Keratinocyte (primary cell): ENCODE results near the gene HLA-DPB1. TPM values are rescaled to one million over a fixed set of nuclear protein-coding genes. Genes with fewer than 3 reads are reported as not detected.

ENCODE experiments used
- DNase-seq: peaks from one replicate; pipeline ENCODE4 v3.0.0-alpha.2; 2011; ENCODE audit warnings: low read depth, missing footprints, low spot score
- FAIRE-seq: peaks from 2 replicates; lab custom pipeline; 2011; peaks lifted over from hg19 to GRCh38; lab: Jason Lieb, UNC
- H2AFZ ChIP-seq: 2 replicates; pipeline ENCODE4 v1.6.0; 2012; ENCODE audit warnings: low read length, control low read depth, inconsistent platforms; ENCODE audit not compliant: control insufficient read depth
- H3K27ac ChIP-seq: 2 replicates; pipeline ENCODE4 v1.5.1; 2011; ENCODE audit warnings: low read length; ENCODE audit not compliant: control insufficient read depth, insufficient read depth
- H3K27me3 ChIP-seq: 3 replicates; pipeline ENCODE4 v1.6.0; 2011; ENCODE audit warnings: low read length; ENCODE audit not compliant: control insufficient read depth, insufficient read depth; ENCODE audit errors: extremely low read depth
- H3K36me3 ChIP-seq, 2 experiments: 2 replicates in 1 of 2; 3 replicates in 1 of 2; pipeline ENCODE4 v1.5.1; 2011; ENCODE audit warnings: low read length in 2 of 2, mild to moderate bottlenecking in 1 of 2; ENCODE audit not compliant: control insufficient read depth in 2 of 2, insufficient read depth in 2 of 2; ENCODE audit errors: extremely low read depth in 1 of 2
- H3K4me1 ChIP-seq: 3 replicates; pipeline ENCODE4 v1.5.1; 2011; ENCODE audit warnings: low read length; ENCODE audit not compliant: control insufficient read depth, insufficient read depth; ENCODE audit errors: extremely low read depth
- H3K4me2 ChIP-seq: 3 replicates; pipeline ENCODE4 v1.6.0; 2011; ENCODE audit warnings: low read depth, low read length; ENCODE audit not compliant: control insufficient read depth, insufficient read depth; ENCODE audit errors: extremely low read depth
- H3K4me3 ChIP-seq, 3 experiments: fragments of 200-600 bp in 1 of 3; sonication (generic) in 1 of 3; 2 replicates in 2 of 3; 3 replicates in 1 of 3; pipeline ENCODE4 v1.5.1; 2011 to 2016; ENCODE audit warnings: low read length in 3 of 3, mild to moderate bottlenecking in 3 of 3, control low read depth in 2 of 3, inconsistent platforms in 1 of 3, low read depth in 1 of 3, mixed read lengths in 1 of 3, mixed run types in 1 of 3, moderate library complexity in 1 of 3; ENCODE audit not compliant: control insufficient read depth in 2 of 3, insufficient read depth in 2 of 3; ENCODE audit errors: extremely low read depth in 1 of 3
- H3K79me2 ChIP-seq: 2 replicates; pipeline ENCODE4 v1.6.0; 2012; ENCODE audit warnings: low read length; ENCODE audit not compliant: control insufficient read depth, insufficient read depth
- H3K9ac ChIP-seq: 3 replicates; pipeline ENCODE4 v1.6.0; 2011; ENCODE audit warnings: low read length; ENCODE audit not compliant: control insufficient read depth, insufficient read depth; ENCODE audit errors: extremely low read depth
- H3K9me1 ChIP-seq: 3 replicates; pipeline ENCODE4 v1.6.0; 2011; ENCODE audit warnings: low read length; ENCODE audit not compliant: control insufficient read depth, insufficient read depth; ENCODE audit errors: extremely low read depth
- H3K9me3 ChIP-seq: 2 replicates; pipeline ENCODE4 v1.5.1; 2012; ENCODE audit warnings: low read depth, low read length; ENCODE audit not compliant: control insufficient read depth
- H4K20me1 ChIP-seq: 3 replicates; pipeline ENCODE4 v1.6.0; 2011; ENCODE audit warnings: low read length; ENCODE audit not compliant: control insufficient read depth, insufficient read depth; ENCODE audit errors: extremely low read depth
- CTCF ChIP-seq, 3 experiments: IDR thresholded peaks in 1 of 3; conservative IDR thresholded peaks in 1 of 3; optimal IDR thresholded peaks in 1 of 3; 2 replicates in 2 of 3; 3 replicates in 1 of 3; pipeline versions ENCODE3 to v1.5.1; 2011; ENCODE audit warnings: low read length in 3 of 3, mild to moderate bottlenecking in 3 of 3, moderate library complexity in 2 of 3, control low read depth in 1 of 3, inconsistent platforms in 1 of 3; ENCODE audit not compliant: insufficient read depth in 2 of 3; ENCODE audit errors: extremely low read depth in 1 of 3
- EZH2 ChIP-seq: IDR thresholded peaks from one replicate; pipeline ENCODE4 v1.6.1; 2012; ENCODE audit warnings: inconsistent platforms, mild to moderate bottlenecking, low read length, moderate library complexity
- dilution Hi-C: fragments of 300-500 bp; cut with MboI; formaldehyde crosslinking; loops from one replicate; pipeline ENCODE4 v1.7.0; 2020; ENCODE audit warnings: low sequenced_read_pairs; ENCODE audit not compliant: extremely low pct_ligation_motif_present
- polyA plus RNA-seq, 5 experiments: library from polyadenylated mRNA; depleted of rRNA in 3 of 5; stranded (reverse) in 3 of 5; stranded (forward) in 1 of 5; unstranded in 1 of 5; fragments of >200 nt; gene quantifications; 1 replicate in 1 of 5; 2 replicates in 3 of 5; 3 replicates in 1 of 5; pipeline versions ENCODE4 v1.2.1 to v1.2.3, GENCODE V29; 2011 to 2012; ENCODE audit warnings: missing spikeins in 2 of 5, low read depth in 1 of 5, low replicate concordance in 1 of 5

Gene HLA-DPB1
- polyA plus RNA-seq, 1 donor (not counting 4 experiments of a cell fraction or from before 2014, with no cell fraction given), result 0.13 TPM

- H3K27me3 ChIP-seq, result peaks cover 13% of the 10 kb centered on the region
- H2AFZ ChIP-seq, result no peak overlapping the region
- H3K4me1 ChIP-seq, result no peaks in the 10 kb centered on the region
- no peaks in the 10 kb centered on the region for H3K79me2 ChIP-seq
- no peak overlapping the region for H3K27ac ChIP-seq
- no peak overlapping the region for H3K9ac ChIP-seq
- no peaks in the 10 kb centered on the region for H3K9me1 ChIP-seq
- H3K9me3 ChIP-seq, result no peaks in the 10 kb centered on the region
- no peak overlapping the region for H3K4me2 ChIP-seq
- TF ChIP-seq CTCF (optimal IDR thresholded peaks at IDR 0.05 in 1 of 3, IDR thresholded peaks at IDR 0.05 in 1 of 3, conservative IDR thresholded peaks at IDR 0.05 in 1 of 3; ENCODE audit: extremely low read depth in 1 of 3, insufficient read depth in 2 of 3, low read length in 3 of 3), result peak; percentile 59 to 78 (median 63)
- no peak for TF ChIP-seq EZH2
- H3K36me3 ChIP-seq, result no peaks in the 10 kb centered on the region
- no peaks in the 10 kb centered on the region for H4K20me1 ChIP-seq
- no peak overlapping the region for H3K4me3 ChIP-seq
- FAIRE-seq (no peak), DNase-seq (no peak)
- dilution Hi-C loops, result no loop called here
Observed at GRCh38 chr6:33126101-33126714, 50.4 kb downstream of the HLA-DPB1 start.

- no peaks in the 10 kb centered on the region for H3K4me1 ChIP-seq
- no peaks in the 10 kb centered on the region for H3K9me3 ChIP-seq
- no peak for DNase-seq
- no peak overlapping the region for H3K4me3 ChIP-seq
- no peak overlapping the region for H3K27ac ChIP-seq
- no peaks in the 10 kb centered on the region for H3K79me2 ChIP-seq
- H3K27me3 ChIP-seq, result peaks cover 9% of the 10 kb centered on the region
- no peaks in the 10 kb centered on the region for H3K36me3 ChIP-seq
- H3K9ac ChIP-seq, result no peak overlapping the region
- dilution Hi-C loops, result no loop called here
- TF ChIP-seq EZH2 (no peak), CTCF (optimal IDR thresholded peaks at IDR 0.05 in 1 of 3, IDR thresholded peaks at IDR 0.05 in 1 of 3, conservative IDR thresholded peaks at IDR 0.05 in 1 of 3; ENCODE audit: extremely low read depth in 1 of 3, insufficient read depth in 2 of 3, low read length in 3 of 3) (no peak)
- no peak overlapping the region for H3K4me2 ChIP-seq
- H3K9me1 ChIP-seq, result no peaks in the 10 kb centered on the region
- H4K20me1 ChIP-seq, result no peaks in the 10 kb centered on the region
- no peak for FAIRE-seq
- no peak overlapping the region for H2AFZ ChIP-seq
Observed at GRCh38 chr6:33128318-33128717, 52.5 kb downstream of the HLA-DPB1 start.
